Fibroblast of villous mesenchyme (primary cell): ENCODE results near the gene NOVA2. TPM values are rescaled to one million over a fixed set of nuclear protein-coding genes. Genes with fewer than 3 reads are reported as not detected.

ENCODE experiments used
- DNase-seq: peaks from one replicate; pipeline ENCODE4 v3.0.0-alpha.2; 2010; ENCODE audit warnings: low read depth
- H3K4me3 ChIP-seq: 2 replicates; pipeline ENCODE4 v1.5.1; 2011; ENCODE audit warnings: low read depth, mild to moderate bottlenecking, low read length
- CTCF ChIP-seq: IDR thresholded peaks from 2 replicates; pipeline ENCODE4 v1.5.1; 2012; ENCODE audit warnings: low read depth, mild to moderate bottlenecking, low read length; ENCODE audit not compliant: insufficient read depth
- total RNA-seq: library from RNA; depleted of rRNA; stranded (reverse); fragments of >200 nt; gene quantifications from 2 replicates; pipeline ENCODE4 v1.2.3, GENCODE V29; 2012

The NOVA2 gene
- total RNA-seq, 1 donor = not detected

DNA sequence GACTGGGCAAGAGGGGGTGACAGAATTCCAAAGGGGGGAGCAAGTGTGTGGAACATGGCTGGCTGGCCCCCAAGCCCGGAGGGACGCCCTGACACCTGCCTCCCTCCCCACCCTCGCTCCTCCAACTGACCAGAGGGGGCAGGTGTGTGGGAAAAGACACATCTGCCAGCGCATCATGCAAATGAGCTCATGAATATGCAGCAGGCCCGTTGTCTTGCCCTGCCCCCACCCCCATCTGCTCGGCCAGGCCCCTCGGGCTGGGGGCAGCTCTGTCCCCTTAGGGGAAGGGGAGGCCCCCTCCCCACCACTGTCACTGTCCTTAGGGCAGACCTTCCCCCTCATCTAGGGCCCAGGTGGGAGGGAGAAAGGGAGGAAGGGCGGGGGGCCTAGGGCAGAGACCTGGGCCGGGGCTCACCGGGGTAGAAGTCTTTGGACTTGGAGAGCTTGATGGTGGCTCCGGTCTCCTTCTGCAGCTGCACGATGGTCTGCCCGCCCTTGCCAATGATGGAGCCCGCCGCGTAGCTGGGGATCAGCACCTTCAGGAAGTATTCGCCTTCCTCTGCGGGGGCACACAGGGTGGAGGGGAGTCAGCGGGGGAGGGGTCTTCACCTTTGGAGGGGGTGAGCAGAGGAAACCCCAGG is 12.9 kb downstream of the NOVA2 start:
- no peak for TF ChIP-seq CTCF
- no peak overlapping the region for H3K4me3 ChIP-seq
- no peak for DNase-seq

- H3K4me3 ChIP-seq = no peak overlapping the region
- no peak for DNase-seq
- TF ChIP-seq CTCF = no peak
Observed at GRCh38 chr19:45959517-45960025, 14.1 kb downstream of the NOVA2 start.

DNA sequence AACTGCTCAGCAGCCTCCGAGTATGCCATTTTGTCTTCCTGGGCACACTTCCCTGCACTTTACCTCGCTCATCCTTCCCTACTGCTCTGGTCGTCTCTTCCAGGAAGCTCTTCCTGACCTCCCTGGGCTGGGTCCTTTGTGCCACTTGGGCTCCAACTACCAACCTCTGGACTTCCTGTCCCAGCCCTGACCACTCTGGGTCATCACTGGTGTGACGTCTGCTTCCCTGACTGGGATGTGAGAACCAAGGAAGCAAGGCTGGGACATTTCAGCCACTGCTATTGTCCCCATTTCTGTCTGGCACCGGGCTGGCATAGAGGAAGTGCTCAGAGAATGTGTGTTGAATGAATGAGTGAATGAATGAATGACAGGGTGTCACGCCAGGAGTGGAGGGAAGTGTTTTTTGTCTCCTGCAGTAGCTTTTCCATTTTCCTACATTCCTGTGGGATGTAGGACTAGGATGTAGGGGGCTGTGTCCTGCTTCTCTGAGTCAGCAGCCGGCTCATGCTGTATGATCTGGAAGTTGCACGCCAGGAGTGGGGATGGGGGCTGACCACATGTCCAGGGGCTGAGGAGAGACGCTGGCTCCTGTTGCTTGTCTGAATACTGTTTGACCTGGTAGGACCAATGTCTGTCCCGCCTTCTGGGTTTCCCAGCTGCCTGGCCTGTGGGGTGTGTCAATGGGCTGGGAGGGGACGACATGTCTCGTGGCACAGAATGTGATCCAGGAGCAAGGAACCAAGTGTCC is 14.7 kb downstream of the NOVA2 start:
- no peak for TF ChIP-seq CTCF

DNA sequence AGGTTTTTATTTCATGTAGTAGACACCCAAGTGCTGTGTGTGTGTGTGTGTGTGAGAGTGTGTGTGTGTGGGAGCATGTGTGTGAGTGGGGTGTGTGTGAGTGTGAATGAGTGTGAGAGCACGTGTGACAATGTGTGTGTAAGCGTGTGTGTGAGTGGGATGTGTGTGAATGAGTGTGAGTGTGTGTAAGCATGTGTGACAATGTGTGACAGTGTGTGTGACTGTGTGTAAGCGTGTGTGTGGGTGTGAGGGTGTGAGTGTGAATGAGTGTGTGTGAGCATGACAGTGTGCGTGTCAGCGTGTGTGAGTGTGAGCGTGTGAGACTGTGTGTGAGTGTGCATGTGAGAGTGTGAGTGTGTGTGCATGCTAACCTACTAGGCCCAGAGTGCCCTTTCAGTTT is 15.3 kb downstream of the NOVA2 start:
- no peak for DNase-seq
- H3K4me3 ChIP-seq = no peak overlapping the region
- TF ChIP-seq CTCF = no peak

More for the DNA sequence above, 14.7 kb downstream of the NOVA2 start:
- DNase-seq = no peak
- no peak overlapping the region for H3K4me3 ChIP-seq

GRCh38 chr19:45955905-45956608 is 17.6 kb downstream of the NOVA2 start:
- no peak for TF ChIP-seq CTCF
- H3K4me3 ChIP-seq = no peak overlapping the region
- no peak for DNase-seq

- no peak for DNase-seq
- H3K4me3 ChIP-seq = no peak overlapping the region
- no peak for TF ChIP-seq CTCF
Observed at GRCh38 chr19:45954156-45954555, 19.5 kb downstream of the NOVA2 start.
